HepG2 (cell line): Measurements from ENCODE around the gene DNAJB6. TPM values are rescaled to one million over a fixed set of nuclear protein-coding genes. Genes with fewer than 3 reads are reported as not detected.

Source experiments
- ARID4A ChIP-seq: sonication (generic); formaldehyde crosslinking; IDR thresholded peaks from 2 replicates; pipeline ENCODE4 v1.5.0; 2020; ENCODE audit warnings: mild to moderate bottlenecking, missing genetic modification reagents, borderline replicate concordance
- DNMT1 ChIP-seq: sonication (generic); formaldehyde crosslinking; IDR thresholded peaks from 2 replicates; pipeline ENCODE4 v1.5.1; 2020; ENCODE audit warnings: mild to moderate bottlenecking, missing genetic modification reagents
- KDM2A ChIP-seq: sonication (generic); formaldehyde crosslinking; IDR thresholded peaks from 2 replicates; pipeline ENCODE4 v1.4.0; 2020; ENCODE audit warnings: low read depth, missing genetic modification reagents, borderline replicate concordance
- KMT2B ChIP-seq: IDR thresholded peaks from 2 replicates; pipeline ENCODE4 v1.6.1; 2016; ENCODE audit warnings: missing genetic modification reagents, missing compliant biosample characterization
- MAFF ChIP-seq: IDR thresholded peaks from 2 replicates; pipeline ENCODE4 v1.6.1; 2011; ENCODE audit warnings: low read depth, low read length, improper control_type of control experiment
- NR2F6 ChIP-seq, 2 experiments: IDR thresholded peaks; 2 replicates each; pipeline ENCODE4 v1.6.1; 2016; ENCODE audit warnings: antibody characterized with exemption in 1 of 2, mild to moderate bottlenecking in 1 of 2
- SOX5 ChIP-seq: IDR thresholded peaks from 2 replicates; pipeline ENCODE4 v1.6.1; 2016; ENCODE audit warnings: borderline replicate concordance
- TAF1 ChIP-seq: sonication (generic); formaldehyde crosslinking; IDR thresholded peaks from 2 replicates; pipeline ENCODE4 v1.4.0; 2020; ENCODE audit warnings: missing genetic modification reagents
- TGIF2 ChIP-seq: IDR thresholded peaks from 2 replicates; pipeline ENCODE4 v1.6.1; 2016; ENCODE audit warnings: control low read depth, missing compliant biosample characterization
- ZGPAT ChIP-seq: IDR thresholded peaks from 2 replicates; pipeline ENCODE4 v1.6.1; 2016; ENCODE audit warnings: mild to moderate bottlenecking
- ZMYM2 ChIP-seq: sonication (generic); formaldehyde crosslinking; IDR thresholded peaks from 2 replicates; pipeline ENCODE4 v1.8.0; 2022; ENCODE audit warnings: mild to moderate bottlenecking, missing genetic modification reagents
- ZNF292 ChIP-seq: sonication (generic); formaldehyde crosslinking; IDR thresholded peaks from 2 replicates; pipeline ENCODE4 v1.8.1; 2022; ENCODE audit warnings: mild to moderate bottlenecking, low read depth, missing genetic modification reagents, borderline replicate concordance
- ZNF460 ChIP-seq: sonication (generic); formaldehyde crosslinking; IDR thresholded peaks from 2 replicates; pipeline ENCODE4 v1.5.1; 2020; ENCODE audit warnings: missing genetic modification reagents, mild to moderate bottlenecking, borderline replicate concordance
- ZSCAN5A ChIP-seq: sonication (generic); formaldehyde crosslinking; IDR thresholded peaks from 2 replicates; pipeline ENCODE4 v1.8.0; 2022; ENCODE audit warnings: mild to moderate bottlenecking, missing genetic modification reagents, borderline replicate concordance
- polyA plus RNA-seq, 8 experiments: library from polyadenylated mRNA; depleted of rRNA in 3 of 8; stranded (reverse) in 7 of 8; unstranded in 1 of 8; fragments of >200 nt; fragmentation: Illumina TruSeq in 4 of 8; extraction: Trizol in 4 of 8; gene quantifications; 2 replicates each; pipeline versions ENCODE4 v1.2.1 to v1.2.3, GENCODE V29; 2011 to 2016; ENCODE audit warnings: low read depth in 4 of 8, missing spikeins in 1 of 8, mixed read lengths in 1 of 8; ENCODE audit not compliant: insufficient read depth in 1 of 8
- total RNA-seq, 5 experiments: library from RNA; depleted of rRNA; stranded (reverse); fragments of >200 nt; fragmentation: Illumina TruSeq; extraction: Trizol; gene quantifications; 2 replicates each; pipeline ENCODE4 v1.2.3, GENCODE V29; 2016; ENCODE audit warnings: low read depth in 1 of 5
- TF ChIP-seq, protein P1 (sequence below): sonication (generic); formaldehyde crosslinking; IDR thresholded peaks from 2 replicates; pipeline ENCODE4 v1.4.0; 2020; ENCODE audit warnings: missing genetic modification reagents
- TF ChIP-seq, protein P2 (sequence below): sonication (generic); formaldehyde crosslinking; IDR thresholded peaks from 2 replicates; pipeline ENCODE4 v1.4.0; 2020; ENCODE audit warnings: low read depth, missing genetic modification reagents

The DNAJB6 gene
- total and polyA plus RNA-seq, 2 of the 13 experiments (the other 11 are each of a cell fraction or from before 2014, with no cell fraction given): 29.9 to 53.9 TPM

DNA sequence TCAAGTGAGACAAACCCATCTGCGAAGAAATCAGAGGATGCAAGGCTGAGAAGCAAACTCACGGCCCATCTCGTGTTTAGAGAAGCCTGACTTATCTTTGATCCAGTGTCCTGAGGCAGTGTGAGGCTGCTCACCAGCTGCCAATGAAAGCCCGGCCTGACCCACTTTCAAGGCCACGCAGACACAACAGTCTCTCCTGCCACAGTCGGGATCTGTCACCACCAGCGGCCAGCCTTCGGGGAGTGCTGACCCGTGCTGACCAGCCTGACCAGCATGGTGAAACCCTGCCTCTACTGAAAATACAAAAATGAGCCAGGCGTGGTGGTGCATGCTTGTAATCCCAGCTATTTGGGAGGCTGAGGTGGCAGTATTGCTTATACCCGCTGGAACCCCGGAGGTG, 7.4 kb upstream of the DNAJB6 start (continued):
- TF ChIP-seq ZNF460 (CRISPR knock-in tag) (peak; percentile 44; the same call in 1 of the 2 replicates), ZMYM2 (0 out of 2 replicates have a peak, but pooled peaks have one; percentile 20), TGIF2 (CRISPR knock-in tag) (peak; percentile 31; the same call in 1 of the 2 replicates), ZNF292 (CRISPR knock-in tag) (peak; percentile 85; the same call in 1 of the 2 replicates), ARID4A (peak; percentile 27; the same call in 1 of the 2 replicates), KMT2B (CRISPR knock-in tag) (0 out of 2 replicates have a peak, but pooled peaks have one; percentile 24), ZGPAT (CRISPR knock-in tag) (peak; percentile 30; the same call in 1 of the 2 replicates), KDM2A (peak; percentile 55; the same call in 1 of the 2 replicates), TAF1 (peak; percentile 51; the same call in 1 of the 2 replicates), DNMT1 (CRISPR knock-in tag) (no peak), NR2F6 (IDR thresholded peaks at IDR 0.05) (no peak), NR2F6 (CRISPR knock-in tag; IDR thresholded peaks at IDR 0.05) (no peak), SOX5 (CRISPR knock-in tag) (0 out of 2 replicates have a peak, but pooled peaks have one; percentile 11), ZSCAN5A (no peak), MAFF (no peak)
- TF ChIP-seq, protein P1, sequence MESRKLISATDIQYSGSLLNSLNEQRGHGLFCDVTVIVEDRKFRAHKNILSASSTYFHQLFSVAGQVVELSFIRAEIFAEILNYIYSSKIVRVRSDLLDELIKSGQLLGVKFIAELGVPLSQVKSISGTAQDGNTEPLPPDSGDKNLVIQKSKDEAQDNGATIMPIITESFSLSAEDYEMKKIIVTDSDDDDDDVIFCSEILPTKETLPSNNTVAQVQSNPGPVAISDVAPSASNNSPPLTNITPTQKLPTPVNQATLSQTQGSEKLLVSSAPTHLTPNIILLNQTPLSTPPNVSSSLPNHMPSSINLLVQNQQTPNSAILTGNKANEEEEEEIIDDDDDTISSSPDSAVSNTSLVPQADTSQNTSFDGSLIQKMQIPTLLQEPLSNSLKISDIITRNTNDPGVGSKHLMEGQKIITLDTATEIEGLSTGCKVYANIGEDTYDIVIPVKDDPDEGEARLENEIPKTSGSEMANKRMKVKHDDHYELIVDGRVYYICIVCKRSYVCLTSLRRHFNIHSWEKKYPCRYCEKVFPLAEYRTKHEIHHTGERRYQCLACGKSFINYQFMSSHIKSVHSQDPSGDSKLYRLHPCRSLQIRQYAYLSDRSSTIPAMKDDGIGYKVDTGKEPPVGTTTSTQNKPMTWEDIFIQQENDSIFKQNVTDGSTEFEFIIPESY (CRISPR knock-in tag): no peak
- TF ChIP-seq, protein P2, sequence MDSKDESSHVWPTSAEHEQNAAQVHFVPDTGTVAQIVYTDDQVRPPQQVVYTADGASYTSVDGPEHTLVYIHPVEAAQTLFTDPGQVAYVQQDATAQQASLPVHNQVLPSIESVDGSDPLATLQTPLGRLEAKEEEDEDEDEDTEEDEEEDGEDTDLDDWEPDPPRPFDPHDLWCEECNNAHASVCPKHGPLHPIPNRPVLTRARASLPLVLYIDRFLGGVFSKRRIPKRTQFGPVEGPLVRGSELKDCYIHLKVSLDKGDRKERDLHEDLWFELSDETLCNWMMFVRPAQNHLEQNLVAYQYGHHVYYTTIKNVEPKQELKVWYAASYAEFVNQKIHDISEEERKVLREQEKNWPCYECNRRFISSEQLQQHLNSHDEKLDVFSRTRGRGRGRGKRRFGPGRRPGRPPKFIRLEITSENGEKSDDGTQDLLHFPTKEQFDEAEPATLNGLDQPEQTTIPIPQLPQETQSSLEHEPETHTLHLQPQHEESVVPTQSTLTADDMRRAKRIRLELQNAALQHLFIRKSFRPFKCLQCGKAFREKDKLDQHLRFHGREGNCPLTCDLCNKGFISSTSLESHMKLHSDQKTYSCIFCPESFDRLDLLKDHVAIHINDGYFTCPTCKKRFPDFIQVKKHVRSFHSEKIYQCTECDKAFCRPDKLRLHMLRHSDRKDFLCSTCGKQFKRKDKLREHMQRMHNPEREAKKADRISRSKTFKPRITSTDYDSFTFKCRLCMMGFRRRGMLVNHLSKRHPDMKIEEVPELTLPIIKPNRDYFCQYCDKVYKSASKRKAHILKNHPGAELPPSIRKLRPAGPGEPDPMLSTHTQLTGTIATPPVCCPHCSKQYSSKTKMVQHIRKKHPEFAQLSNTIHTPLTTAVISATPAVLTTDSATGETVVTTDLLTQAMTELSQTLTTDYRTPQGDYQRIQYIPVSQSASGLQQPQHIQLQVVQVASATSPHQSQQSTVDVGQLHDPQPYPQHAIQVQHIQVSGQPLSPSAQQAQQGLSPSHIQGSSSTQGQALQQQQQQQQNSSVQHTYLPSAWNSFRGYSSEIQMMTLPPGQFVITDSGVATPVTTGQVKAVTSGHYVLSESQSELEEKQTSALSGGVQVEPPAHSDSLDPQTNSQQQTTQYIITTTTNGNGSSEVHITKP: peak; percentile 35; the same call in 1 of the 2 replicates
